IMR-90 (cell line): ENCODE measurements around the gene ORMDL3. TPM values are rescaled to one million over a fixed set of nuclear protein-coding genes. Genes with fewer than 3 reads are reported as not detected.

Experiments
- ATAC-seq: fragments of 200-7000 bp; cut with Tn5 transposase; 2 replicates; pipeline ENCODE4 v1.9.1; 2020; ENCODE audit warnings: low read depth, mild to moderate bottlenecking, moderate library complexity
- BruUV-seq: library from RNA; stranded (reverse); fragments of 400-500 nt; replicated peaks from 2 replicates; lab custom pipeline; 2021; lab: Mats Ljungman, UMichigan
- CTCF ChIA-PET: fragments of 300-600 bp; formaldehyde crosslinking; extraction: SDS; loops from one replicate; lab custom pipeline; 2021; ENCODE audit warnings: antibody characterized with exemption; lab: Yijun Ruan, JAX
- POLR2A ChIA-PET: fragments of 300-600 bp; sonication (Branson Sonifier 250); formaldehyde crosslinking; loops from one replicate; lab custom pipeline; 2022; ENCODE audit warnings: antibody characterized with exemption; ENCODE audit not compliant: unreplicated experiment; lab: Charles Lee
- DNase-seq: peaks from one replicate; pipeline ENCODE4 v3.0.0; 2013
- H2AFZ ChIP-seq: replicated peaks from 2 replicates; pipeline ENCODE3; 2013; ENCODE audit warnings: low read length, mild to moderate bottlenecking; ENCODE audit not compliant: poor library complexity
- H2AK5ac ChIP-seq: 2 replicates; pipeline ENCODE4 v1.6.1; 2013; ENCODE audit warnings: low read depth, low read length, inconsistent platforms
- H2AK9ac ChIP-seq: replicated peaks from 2 replicates; pipeline ENCODE3; 2013; ENCODE audit warnings: mild to moderate bottlenecking, low read depth, low read length, moderate library complexity; ENCODE audit not compliant: poor library complexity
- H2BK120ac ChIP-seq: 2 replicates; pipeline ENCODE4 v1.6.1; 2013; ENCODE audit warnings: low read depth, low read length, inconsistent platforms
- H2BK15ac ChIP-seq: 3 replicates; pipeline ENCODE4 v1.6.1; 2013; ENCODE audit warnings: low read depth, low read length, inconsistent platforms
- H2BK20ac ChIP-seq: 2 replicates; pipeline ENCODE4 v1.6.1; 2013; ENCODE audit warnings: low read depth, mild to moderate bottlenecking, inconsistent platforms, low read length, moderate library complexity
- H2BK5ac ChIP-seq: 2 replicates; pipeline ENCODE4 v1.6.1; 2013; ENCODE audit warnings: mild to moderate bottlenecking, low read depth, low read length, inconsistent platforms; ENCODE audit not compliant: poor library complexity, severe bottlenecking
- H3K14ac ChIP-seq: replicated peaks from 2 replicates; pipeline ENCODE4 v1.6.1; 2013; ENCODE audit warnings: low read depth, low read length, inconsistent platforms
- H3K18ac ChIP-seq: 2 replicates; pipeline ENCODE4 v1.6.1; 2013; ENCODE audit warnings: low read depth, low read length, control low read depth
- H3K23ac ChIP-seq: 2 replicates; pipeline ENCODE4 v1.6.1; 2013; ENCODE audit warnings: low read depth, low read length, inconsistent platforms
- H3K27ac ChIP-seq: 2 replicates; pipeline ENCODE4 v1.5.1; 2013; ENCODE audit warnings: mild to moderate bottlenecking, control low read depth, low read length; ENCODE audit not compliant: insufficient read depth
- H3K27me3 ChIP-seq: 2 replicates; pipeline ENCODE4 v1.6.1; 2013; ENCODE audit warnings: low read length; ENCODE audit not compliant: control insufficient read depth, insufficient read depth
- H3K36me3 ChIP-seq: 2 replicates; pipeline ENCODE4 v1.6.1; 2013; ENCODE audit warnings: low read length, mixed read lengths; ENCODE audit not compliant: control insufficient read depth, insufficient read depth
- H3K4ac ChIP-seq: 2 replicates; pipeline ENCODE4 v1.6.1; 2013; ENCODE audit warnings: low read depth, low read length, inconsistent platforms
- H3K4me1 ChIP-seq: 2 replicates; pipeline ENCODE4 v1.6.1; 2013; ENCODE audit warnings: low read length, mixed read lengths; ENCODE audit not compliant: control insufficient read depth, insufficient read depth
- H3K4me2 ChIP-seq: 2 replicates; pipeline ENCODE4 v1.6.1; 2013; ENCODE audit warnings: low read depth, mild to moderate bottlenecking, control low read depth, low read length, moderate library complexity
- H3K4me3 ChIP-seq: 2 replicates; pipeline ENCODE4 v1.5.1; 2013; ENCODE audit warnings: low read depth, mild to moderate bottlenecking, control low read depth, low read length, moderate library complexity; ENCODE audit not compliant: insufficient read depth
- H3K56ac ChIP-seq: 2 replicates; pipeline ENCODE4 v1.6.1; 2013; ENCODE audit warnings: low read length, inconsistent platforms; ENCODE audit not compliant: insufficient read depth; ENCODE audit errors: extremely low read depth
- H3K79me1 ChIP-seq, 2 experiments: 2 replicates each; pipeline ENCODE4 v1.6.1; 2013; ENCODE audit warnings: low read length in 2 of 2, inconsistent platforms in 1 of 2, low read depth in 1 of 2
- H3K9ac ChIP-seq: 2 replicates; pipeline ENCODE4 v1.6.1; 2013; ENCODE audit warnings: low read depth, low read length, control low read depth
- H3K9me1 ChIP-seq: 2 replicates; pipeline ENCODE4 v1.6.1; 2013; ENCODE audit warnings: low read length, inconsistent platforms; ENCODE audit not compliant: insufficient read depth
- H3K9me3 ChIP-seq: 2 replicates; pipeline ENCODE4 v1.6.1; 2013; ENCODE audit warnings: low read length; ENCODE audit not compliant: control insufficient read depth, insufficient read depth
- H4K20me1 ChIP-seq: 2 replicates; pipeline ENCODE4 v1.6.1; 2013; ENCODE audit warnings: low read length, inconsistent platforms; ENCODE audit not compliant: insufficient read depth
- H4K5ac ChIP-seq: 2 replicates; pipeline ENCODE4 v1.6.1; 2013; ENCODE audit warnings: mild to moderate bottlenecking, low read depth, low read length, control low read depth
- H4K8ac ChIP-seq, 2 experiments: 2 replicates each; pipeline ENCODE4 v1.6.1; 2013; ENCODE audit warnings: low read depth in 2 of 2, low read length in 2 of 2, control low read depth in 1 of 2, inconsistent platforms in 1 of 2
- H4K91ac ChIP-seq: 2 replicates; pipeline ENCODE4 v1.6.1; 2013; ENCODE audit warnings: low read depth, low read length, inconsistent platforms; ENCODE audit not compliant: insufficient read depth
- BHLHE40 ChIP-seq: fragments of 150-350 bp; IDR thresholded peaks from 2 replicates; pipeline ENCODE4 v1.6.1; 2016; ENCODE audit warnings: mild to moderate bottlenecking, low read depth, low read length
- CEBPB ChIP-seq: IDR thresholded peaks from 2 replicates; pipeline ENCODE4 v1.6.1; 2012; ENCODE audit warnings: low read depth, low read length, improper control_type of control experiment
- CHD1 ChIP-seq: IDR thresholded peaks from 2 replicates; pipeline ENCODE4 v1.6.1; 2012; ENCODE audit warnings: low read depth, low read length, improper control_type of control experiment
- FOS ChIP-seq: fragments of 150-350 bp; IDR thresholded peaks from 2 replicates; pipeline ENCODE4 v1.6.1; 2016; ENCODE audit warnings: low read depth, low read length
- MAFK ChIP-seq: IDR thresholded peaks from 2 replicates; pipeline ENCODE4 v1.6.1; 2012; ENCODE audit warnings: low read depth, low read length, improper control_type of control experiment
- MAZ ChIP-seq: IDR thresholded peaks from 2 replicates; pipeline ENCODE4 v1.6.1; 2012; ENCODE audit warnings: low read depth, mild to moderate bottlenecking, low read length, improper control_type of control experiment, moderate library complexity, borderline replicate concordance
- MXI1 ChIP-seq: IDR thresholded peaks from 2 replicates; pipeline ENCODE4 v1.6.1; 2012; ENCODE audit warnings: low read depth, mild to moderate bottlenecking, low read length, moderate library complexity, borderline replicate concordance
- NFE2L2 ChIP-seq: fragments of 150-350 bp; IDR thresholded peaks from 2 replicates; pipeline ENCODE4 v1.6.1; 2016; ENCODE audit warnings: low read depth, mild to moderate bottlenecking, low read length
- POLR2A ChIP-seq: IDR thresholded peaks from 2 replicates; pipeline ENCODE4 v1.6.1; 2012; ENCODE audit warnings: mild to moderate bottlenecking, low read depth, low read length
- RAD21 ChIP-seq: IDR thresholded peaks from 2 replicates; pipeline ENCODE4 v1.6.1; 2012; ENCODE audit warnings: low read length, improper control_type of control experiment
- RCOR1 ChIP-seq: IDR thresholded peaks from 2 replicates; pipeline ENCODE4 v1.6.1; 2012; ENCODE audit warnings: mild to moderate bottlenecking, low read length, improper control_type of control experiment; ENCODE audit not compliant: insufficient replicate concordance
- RFX5 ChIP-seq: IDR thresholded peaks from 2 replicates; pipeline ENCODE4 v1.8.0; 2012; ENCODE audit warnings: low read depth, mild to moderate bottlenecking, low read length, moderate library complexity
- SMC3 ChIP-seq: fragments of 150-350 bp; IDR thresholded peaks from 2 replicates; pipeline ENCODE4 v1.6.1; 2016; ENCODE audit warnings: low read depth, mild to moderate bottlenecking, antibody characterized with exemption, low read length, moderate library complexity
- WGBS, 2 experiments: methylation state at CpG; one replicate each; pipeline versions ENCODE4 v1.1.5 to v1.1.7; 2013; ENCODE audit warnings: missing lambda C conversion rate in 2 of 2; ENCODE audit not compliant: insufficient read length in 1 of 2; ENCODE audit errors: extremely low coverage in 2 of 2; 5-methylcytosine and 5-hydroxymethylcytosine counted together
- dilution Hi-C: fragments of 300-500 bp; cut with HindIII; formaldehyde crosslinking; loops from one replicate; pipeline ENCODE4 v1.14.3; 2018; ENCODE audit warnings: low sequenced_read_pairs; ENCODE audit not compliant: unreplicated experiment
- in situ Hi-C: fragments of 300-500 bp; cut with MboI; formaldehyde crosslinking; loops from 3 replicates; pipeline ENCODE4 v1.14.3; 2019; ENCODE audit warnings: low sequenced_read_pairs, inconsistent platforms, mixed read lengths
- intact Hi-C: fragments of 100-400 bp; cut with micrococcal nuclease; formaldehyde crosslinking; loops from 2 replicates; pipeline ENCODE4 v1.10.0; 2022
- polyA plus RNA-seq, 3 experiments: library from polyadenylated mRNA; depleted of rRNA; stranded (reverse); fragments of >200 nt; gene quantifications; 2 replicates each; pipeline ENCODE4 v1.2.3, GENCODE V29; 2012; ENCODE audit warnings: low replicate concordance in 1 of 3
- total RNA-seq: library from RNA; depleted of rRNA; stranded (reverse); fragments of >200 nt; gene quantifications from 2 replicates; pipeline ENCODE4 v1.2.3, GENCODE V29; 2012
- TF ChIP-seq, protein P1 (sequence below): fragments of 150-350 bp; IDR thresholded peaks from 2 replicates; pipeline ENCODE4 v1.6.1; 2017; ENCODE audit warnings: mild to moderate bottlenecking, antibody characterized with exemption, low read length, low read depth
- TF ChIP-seq, protein P2 (sequence below): fragments of 150-350 bp; IDR thresholded peaks from 2 replicates; pipeline ENCODE4 v1.6.1; 2016; ENCODE audit warnings: low read depth, mild to moderate bottlenecking, low read length, moderate library complexity, borderline replicate concordance
- TF ChIP-seq, protein P3 (sequence below): conservative IDR thresholded peaks from 2 replicates; pipeline ENCODE4 v1.5.1; 2012; ENCODE audit warnings: mild to moderate bottlenecking, low read depth, low read length, improper control_type of control experiment

Gene ORMDL3
- total and polyA plus RNA-seq, 2 of the 4 experiments (the other 2 are of a cell fraction): 45.7 to 78.6 TPM

DNA sequence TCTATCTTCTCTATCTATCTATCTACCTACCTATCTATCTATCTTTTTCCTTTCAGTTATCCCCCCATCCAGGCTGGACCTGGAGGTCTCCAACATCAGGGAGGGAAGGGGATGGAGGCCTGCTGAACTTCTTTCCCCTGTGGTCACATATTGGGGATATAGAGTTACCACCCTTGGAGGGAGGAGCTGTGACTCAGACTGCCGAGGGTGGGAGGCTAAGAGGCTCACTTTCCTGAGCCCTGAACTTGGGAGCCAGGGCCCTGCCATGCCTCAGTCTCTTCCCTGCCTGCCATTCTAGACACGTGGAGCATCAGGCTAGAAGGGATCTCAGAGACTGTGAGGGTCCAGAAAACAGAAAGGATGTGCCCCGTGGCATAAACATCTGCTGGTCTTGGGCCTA, 8.5 kb upstream of the ORMDL3 start:
- DNase-seq: peak; percentile 55
- CTCF ChIA-PET: no interaction called here
- intact Hi-C loops (no loop called here), dilution Hi-C loops (no loop called here), in situ Hi-C loops (no loop called here)
- no peak overlapping the region for H2AK5ac ChIP-seq
- H3K9ac ChIP-seq: no peak overlapping the region
- H4K8ac ChIP-seq: peak overlapping the region; percentile 43 to 80; a peak in 2 of 4 replicates
- H3K4me1 ChIP-seq: peaks cover 15% of the 10 kb centered on the region
- peaks cover 18% of the 10 kb centered on the region for H3K9me1 ChIP-seq
- no peak for TF ChIP-seq RAD21
- no peak for TF ChIP-seq BHLHE40
- TF ChIP-seq MXI1: no peak
- TF ChIP-seq SMC3: no peak
- TF ChIP-seq MAFK: no peak
- TF ChIP-seq RCOR1: no peak
- no peak for TF ChIP-seq FOS
- no peak for TF ChIP-seq POLR2A
- no peak for TF ChIP-seq CEBPB
- TF ChIP-seq MAZ: no peak; the same call in 1 of the 2 replicates
- TF ChIP-seq RFX5: no peak
- TF ChIP-seq NFE2L2: no peak
- TF ChIP-seq, protein P1, sequence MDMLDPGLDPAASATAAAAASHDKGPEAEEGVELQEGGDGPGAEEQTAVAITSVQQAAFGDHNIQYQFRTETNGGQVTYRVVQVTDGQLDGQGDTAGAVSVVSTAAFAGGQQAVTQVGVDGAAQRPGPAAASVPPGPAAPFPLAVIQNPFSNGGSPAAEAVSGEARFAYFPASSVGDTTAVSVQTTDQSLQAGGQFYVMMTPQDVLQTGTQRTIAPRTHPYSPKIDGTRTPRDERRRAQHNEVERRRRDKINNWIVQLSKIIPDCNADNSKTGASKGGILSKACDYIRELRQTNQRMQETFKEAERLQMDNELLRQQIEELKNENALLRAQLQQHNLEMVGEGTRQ: no peak
- no peak for TF ChIP-seq CHD1
- TF ChIP-seq, protein P2, sequence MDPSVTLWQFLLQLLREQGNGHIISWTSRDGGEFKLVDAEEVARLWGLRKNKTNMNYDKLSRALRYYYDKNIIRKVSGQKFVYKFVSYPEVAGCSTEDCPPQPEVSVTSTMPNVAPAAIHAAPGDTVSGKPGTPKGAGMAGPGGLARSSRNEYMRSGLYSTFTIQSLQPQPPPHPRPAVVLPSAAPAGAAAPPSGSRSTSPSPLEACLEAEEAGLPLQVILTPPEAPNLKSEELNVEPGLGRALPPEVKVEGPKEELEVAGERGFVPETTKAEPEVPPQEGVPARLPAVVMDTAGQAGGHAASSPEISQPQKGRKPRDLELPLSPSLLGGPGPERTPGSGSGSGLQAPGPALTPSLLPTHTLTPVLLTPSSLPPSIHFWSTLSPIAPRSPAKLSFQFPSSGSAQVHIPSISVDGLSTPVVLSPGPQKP: no peak
- TF ChIP-seq, protein P3, sequence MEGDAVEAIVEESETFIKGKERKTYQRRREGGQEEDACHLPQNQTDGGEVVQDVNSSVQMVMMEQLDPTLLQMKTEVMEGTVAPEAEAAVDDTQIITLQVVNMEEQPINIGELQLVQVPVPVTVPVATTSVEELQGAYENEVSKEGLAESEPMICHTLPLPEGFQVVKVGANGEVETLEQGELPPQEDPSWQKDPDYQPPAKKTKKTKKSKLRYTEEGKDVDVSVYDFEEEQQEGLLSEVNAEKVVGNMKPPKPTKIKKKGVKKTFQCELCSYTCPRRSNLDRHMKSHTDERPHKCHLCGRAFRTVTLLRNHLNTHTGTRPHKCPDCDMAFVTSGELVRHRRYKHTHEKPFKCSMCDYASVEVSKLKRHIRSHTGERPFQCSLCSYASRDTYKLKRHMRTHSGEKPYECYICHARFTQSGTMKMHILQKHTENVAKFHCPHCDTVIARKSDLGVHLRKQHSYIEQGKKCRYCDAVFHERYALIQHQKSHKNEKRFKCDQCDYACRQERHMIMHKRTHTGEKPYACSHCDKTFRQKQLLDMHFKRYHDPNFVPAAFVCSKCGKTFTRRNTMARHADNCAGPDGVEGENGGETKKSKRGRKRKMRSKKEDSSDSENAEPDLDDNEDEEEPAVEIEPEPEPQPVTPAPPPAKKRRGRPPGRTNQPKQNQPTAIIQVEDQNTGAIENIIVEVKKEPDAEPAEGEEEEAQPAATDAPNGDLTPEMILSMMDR: no peak
- no TSS peak for BruUV-seq
- H3K23ac ChIP-seq: no peak overlapping the region
- no peaks in the 10 kb centered on the region for H3K36me3 ChIP-seq
- H3K79me1 ChIP-seq: no peaks in the 10 kb centered on the region
- H2BK5ac ChIP-seq: no peak overlapping the region
- H3K9me3 ChIP-seq: no peaks in the 10 kb centered on the region
- H2AFZ ChIP-seq: peak overlapping the region; percentile 84
- peak; percentile 60 for ATAC-seq
- POLR2A ChIA-PET: no interaction called here
- no peaks in the 10 kb centered on the region for H3K27me3 ChIP-seq
- H3K14ac ChIP-seq: peak overlapping the region; percentile 63
- H2BK120ac ChIP-seq: peak overlapping the region; percentile 69
- peak overlapping the region; percentile 59 for H3K4ac ChIP-seq
- no peak overlapping the region for H3K56ac ChIP-seq
- H2BK20ac ChIP-seq: peak overlapping the region; percentile 72; the same call in 1 of the 2 replicates
- peak overlapping the region; percentile 36; the same call in 1 of the 3 replicates for H2BK15ac ChIP-seq
- H3K4me3 ChIP-seq: no peak overlapping the region
- no peak overlapping the region for H3K27ac ChIP-seq
- 65% methylated on average over 2 of the region's 3 CpGs; no CpG with 5 or more reads in 1 of the 2 experiments for WGBS, 2 experiments
- H2AK9ac ChIP-seq: no peak overlapping the region
- H4K20me1 ChIP-seq: no peaks in the 10 kb centered on the region; the same call in 1 of the 2 replicates
- no peak overlapping the region for H3K4me2 ChIP-seq
- peak overlapping the region; percentile 26; the same call in 1 of the 2 replicates for H4K5ac ChIP-seq
- no peak overlapping the region; the same call in 1 of the 2 replicates for H3K18ac ChIP-seq
- H4K91ac ChIP-seq: 0 out of 2 replicates have a peak overlapping the region, but pooled peaks have one; percentile 27
